GM19397 (cell line): ENCODE measurements around the gene NFATC4.
"Not testable (repeated sequence)": the region's sequence is repeated elsewhere in the genome, so short reads cannot be mapped to it uniquely, and the experiment has no call there.

Experiments used
- ATAC-seq: cut with Tn5 transposase; IDR thresholded peaks from one replicate; pipeline ENCODE4 v1.9.1; 2021; ENCODE audit warnings: mild to moderate bottlenecking, moderate library complexity; ENCODE audit not compliant: unreplicated experiment

Gene NFATC4

DNA sequence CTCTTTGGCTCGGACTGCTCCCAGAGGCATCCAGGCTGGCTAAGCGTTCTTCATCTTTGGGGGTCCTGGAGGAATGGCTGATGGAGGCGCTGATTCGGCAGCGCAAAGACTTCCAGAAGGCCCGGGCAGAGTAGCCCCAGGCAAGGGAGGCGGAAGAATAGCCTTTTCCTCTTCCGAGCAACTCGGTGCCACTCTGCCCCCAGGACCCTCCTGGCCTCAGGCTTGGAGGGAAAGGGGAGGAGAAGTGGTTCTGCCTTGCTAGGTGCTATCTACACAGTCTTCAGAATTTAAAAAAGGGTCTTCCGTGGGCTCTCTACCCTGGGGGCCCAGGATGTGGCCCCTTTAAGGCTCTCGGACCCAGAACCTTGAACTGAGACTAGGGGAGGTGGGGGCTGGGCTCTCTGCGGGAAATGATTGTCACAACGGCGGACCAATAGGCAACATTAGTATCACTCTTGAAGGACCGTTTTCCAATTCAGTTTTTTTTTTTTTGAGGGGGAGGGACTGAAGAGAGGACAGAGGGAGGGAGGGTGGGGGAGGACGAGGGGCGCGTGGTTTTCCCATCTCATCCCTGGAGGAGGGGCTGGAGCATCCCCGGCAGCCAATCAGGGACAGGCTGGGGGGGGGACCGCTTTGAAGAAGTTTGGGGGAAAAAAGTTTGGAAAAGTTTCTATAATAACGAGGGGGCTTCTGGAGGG, at the start of gene NFATC4:
Gene NFATC4, plus strand, starts transcription at position 671 of the 698 bp plus-strand sequence. CDS start 157 bp downstream, outside the sequence.
- peak; percentile 2 for ATAC-seq

DNA sequence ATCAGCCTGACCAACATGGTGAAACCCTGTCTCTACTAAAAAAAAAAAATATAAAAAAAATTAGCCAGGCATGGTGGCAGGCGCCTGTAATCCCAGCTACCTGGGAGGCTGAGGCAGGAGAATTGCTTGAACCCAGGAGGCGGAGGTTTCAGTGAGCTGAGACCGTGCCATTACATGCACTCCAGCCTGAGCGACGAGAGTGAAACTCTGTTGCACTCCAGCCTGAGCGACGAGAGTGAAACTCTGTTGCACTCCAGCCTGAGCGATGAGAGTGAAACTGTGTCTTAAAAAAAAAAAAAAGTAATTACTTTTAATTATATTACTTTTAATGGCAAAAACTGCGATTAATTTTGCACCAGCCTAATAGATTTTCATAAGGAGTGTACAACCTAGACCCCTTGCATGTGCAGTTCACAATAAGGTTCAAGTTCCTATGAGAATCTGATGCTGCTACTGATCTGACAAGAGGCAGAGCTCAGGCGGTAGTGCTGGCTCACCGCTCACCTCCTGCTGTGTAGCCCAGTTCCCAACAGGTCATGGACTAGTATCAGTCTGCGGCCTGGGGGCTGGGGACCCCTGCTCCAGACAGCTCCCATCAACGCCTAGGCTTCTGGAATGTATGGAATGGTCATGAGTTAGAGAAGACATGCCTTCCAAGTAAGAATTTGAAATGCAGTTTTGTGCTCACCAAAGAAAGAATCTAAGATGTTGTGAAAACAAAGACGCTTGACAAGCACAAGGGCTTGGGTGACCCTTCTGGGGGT, 46.6 kb upstream of the NFATC4 start:
- ATAC-seq = no peak

DNA sequence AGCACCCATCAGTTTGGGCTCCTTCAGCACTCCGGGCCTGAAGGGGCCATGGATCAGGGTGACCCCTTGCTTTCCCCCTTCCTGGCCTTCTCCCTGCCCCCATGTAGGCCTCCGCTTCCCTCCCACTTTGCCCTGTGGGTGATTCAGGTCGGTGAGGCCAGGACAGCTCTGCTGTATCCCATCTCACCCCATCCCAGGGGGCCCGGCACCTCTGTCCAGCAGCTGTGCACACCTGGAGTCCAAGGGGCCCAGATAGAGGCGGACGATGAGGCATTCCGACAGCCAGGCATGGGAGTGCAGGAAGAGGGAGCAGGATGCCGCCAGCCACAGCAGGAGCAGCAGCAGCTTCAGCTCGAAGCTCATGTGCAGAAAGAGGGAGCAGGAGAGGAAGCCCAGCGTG, 45.3 kb upstream of the NFATC4 start:
- ATAC-seq = no peak

DNA sequence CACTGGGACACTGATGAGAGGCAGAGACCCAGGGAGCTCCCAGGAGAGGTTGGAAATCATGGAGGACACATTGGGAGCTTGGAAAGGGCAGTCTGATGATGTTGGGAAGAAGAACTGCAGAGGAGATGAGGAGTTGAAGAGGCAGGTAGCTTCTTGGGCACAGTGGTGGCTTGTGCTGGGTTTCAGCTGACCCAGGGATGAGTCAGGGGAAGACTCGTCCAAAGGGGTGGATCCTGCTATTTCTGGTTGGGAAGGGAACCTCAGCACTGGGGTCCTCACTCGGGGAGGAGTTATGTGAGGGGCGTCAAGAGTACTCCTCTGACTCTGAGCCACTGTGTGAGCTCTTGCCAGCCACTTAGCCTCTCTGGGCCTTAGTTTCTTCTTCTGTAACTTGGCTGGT, 44.6 kb upstream of the NFATC4 start:
- no peak for ATAC-seq

DNA sequence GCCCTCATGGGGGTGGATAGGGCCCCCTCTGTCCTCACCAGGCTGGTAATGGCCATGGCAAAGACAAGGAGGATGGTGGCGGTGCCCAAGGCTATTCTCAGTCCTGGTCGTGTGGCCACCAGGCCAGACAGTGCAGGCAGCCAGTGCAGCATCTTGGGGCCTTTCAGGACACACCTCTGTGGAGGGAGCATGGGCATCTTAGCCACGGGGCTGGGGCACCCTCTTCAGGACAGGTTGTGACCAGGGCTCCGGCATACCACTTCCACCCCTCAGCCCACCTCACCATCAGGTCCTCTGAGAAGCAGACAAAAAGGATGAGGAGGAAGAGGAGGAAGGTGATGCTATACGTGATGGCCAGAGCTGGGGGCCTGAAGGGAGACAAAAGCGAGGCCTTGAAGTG, 44.0 kb upstream of the NFATC4 start:
- ATAC-seq = no peak

DNA sequence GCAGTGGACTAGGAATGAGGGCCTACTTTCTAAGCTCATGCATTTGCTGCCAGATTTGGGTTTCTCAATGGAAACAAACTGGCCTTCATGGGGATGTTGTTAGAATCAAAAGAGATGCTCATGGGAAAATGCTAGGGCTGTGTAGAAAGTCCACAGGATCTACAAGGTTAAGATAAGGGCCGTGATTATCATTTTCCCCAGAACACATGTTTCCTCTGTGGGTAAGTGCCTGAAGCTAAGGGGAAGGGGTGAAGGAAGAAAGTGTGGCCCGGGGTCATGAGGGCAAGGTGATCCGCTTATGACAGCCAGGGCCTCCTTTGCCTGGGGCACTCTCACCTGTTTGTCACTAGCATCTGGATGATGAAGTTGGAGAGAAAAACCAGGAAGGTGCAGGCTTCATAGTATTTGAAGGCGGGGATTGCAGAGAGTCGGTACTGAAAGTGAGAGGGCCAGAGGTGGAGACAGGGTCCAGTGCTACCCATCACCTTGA, 42.9 kb upstream of the NFATC4 start:
- no peak for ATAC-seq

DNA sequence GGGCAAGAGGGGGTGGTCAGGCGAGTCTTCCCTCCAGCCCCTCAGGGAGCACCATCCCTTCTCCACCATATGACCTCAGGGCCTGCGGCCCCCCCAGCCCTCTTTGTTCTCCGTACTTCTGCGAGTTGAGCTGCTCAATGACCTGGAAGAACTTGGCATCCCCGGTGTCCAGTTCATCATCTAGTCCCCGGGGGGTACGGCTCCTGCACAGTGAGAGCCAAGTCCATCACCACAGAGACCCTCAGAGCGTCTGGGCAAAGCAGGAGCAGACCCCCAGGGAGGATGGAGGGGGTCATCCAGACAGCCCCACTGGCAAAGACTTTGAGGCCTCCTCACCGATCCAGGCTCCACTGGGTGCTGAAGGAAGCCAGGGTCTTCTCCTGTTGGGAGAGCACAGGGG, 42.0 kb upstream of the NFATC4 start:
- ATAC-seq = no peak

DNA sequence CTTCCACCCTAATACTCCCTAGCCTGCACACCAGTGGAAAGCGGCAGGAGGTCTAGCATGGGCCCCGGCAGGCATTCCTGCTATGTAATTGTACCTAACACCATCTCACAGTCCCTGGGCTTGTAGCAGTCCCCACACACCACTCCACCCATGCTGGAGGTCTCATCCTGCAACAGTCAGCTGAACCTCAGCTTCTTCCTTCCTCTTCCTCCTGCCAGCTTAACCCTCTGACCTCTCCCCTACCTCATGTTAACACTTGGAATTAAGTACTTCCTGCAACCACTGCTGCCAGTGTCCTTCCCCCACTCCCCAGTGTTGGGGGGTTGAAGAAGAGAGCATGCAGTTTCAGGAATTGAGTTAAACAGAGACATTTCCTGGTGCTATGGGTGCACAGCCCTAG, 40.7 kb upstream of the NFATC4 start:
- no peak for ATAC-seq

DNA sequence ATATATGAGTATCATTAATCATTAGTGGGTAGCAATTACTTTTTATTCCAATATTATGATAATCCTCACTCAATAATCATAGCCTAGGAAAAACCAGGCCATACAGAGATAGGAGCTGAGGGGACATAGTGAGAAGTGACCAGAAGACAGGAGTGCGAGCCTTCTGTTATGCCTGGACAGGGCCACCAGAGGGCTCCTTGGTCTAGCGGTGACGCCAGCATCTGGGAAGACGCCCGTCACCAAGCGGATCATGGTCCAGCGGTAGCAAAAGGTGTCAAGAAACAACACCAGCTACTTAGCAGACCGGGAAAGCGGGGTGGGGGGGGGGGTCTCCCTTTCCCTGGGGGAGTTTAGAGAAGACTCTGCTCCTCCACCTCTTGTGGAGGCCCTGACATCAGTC, 40.1 kb upstream of the NFATC4 start:
- not testable (repeated sequence) for ATAC-seq

DNA sequence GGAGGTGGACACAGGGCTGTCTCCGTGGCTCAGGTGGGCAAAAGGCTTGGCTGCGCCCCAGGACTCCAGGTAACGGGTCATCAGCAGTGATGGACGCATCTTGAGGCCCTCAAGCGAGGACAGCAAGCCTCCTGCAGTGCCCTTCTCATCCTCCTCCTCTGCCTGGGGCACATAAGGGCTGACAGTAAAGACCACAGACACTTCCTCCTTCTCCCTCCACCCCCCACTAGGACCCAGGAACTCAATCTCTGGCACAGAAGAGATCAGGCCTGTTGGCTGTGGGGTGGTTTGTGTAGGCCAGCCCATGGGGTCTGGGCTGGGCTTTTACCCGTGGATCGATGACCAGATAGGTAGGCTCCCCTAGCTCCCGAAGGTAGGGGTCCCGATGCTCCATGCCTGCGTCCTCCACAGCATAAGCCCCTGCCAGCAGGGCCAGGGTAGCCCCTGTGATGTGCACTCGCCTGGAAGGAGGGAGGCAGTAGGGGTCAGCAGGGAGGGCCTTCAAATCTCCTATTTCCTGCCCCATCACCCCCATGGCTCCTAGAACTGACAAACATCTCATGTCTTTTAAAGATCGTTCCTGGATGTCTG, 38.8 kb upstream of the NFATC4 start:
- ATAC-seq = no peak

DNA sequence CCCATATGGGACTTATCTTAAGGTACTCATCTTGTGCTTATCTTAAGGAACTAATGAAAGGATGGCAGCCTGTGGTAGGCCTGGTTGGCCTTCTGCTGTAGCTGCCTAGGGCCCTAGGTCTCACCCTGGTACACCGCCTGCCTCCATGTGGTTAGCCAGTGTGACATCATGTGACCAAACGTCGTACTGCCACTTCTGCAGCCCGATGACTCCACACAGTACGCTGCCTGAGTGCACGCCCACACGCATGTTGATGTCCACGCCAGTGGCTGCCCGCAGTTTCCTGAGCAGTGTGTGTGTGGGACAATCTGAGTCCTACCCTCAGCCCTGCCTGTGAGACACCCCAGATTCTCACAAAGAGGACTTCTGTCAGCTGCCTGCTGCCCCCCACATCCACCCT, 38.2 kb upstream of the NFATC4 start:
- no peak for ATAC-seq

DNA sequence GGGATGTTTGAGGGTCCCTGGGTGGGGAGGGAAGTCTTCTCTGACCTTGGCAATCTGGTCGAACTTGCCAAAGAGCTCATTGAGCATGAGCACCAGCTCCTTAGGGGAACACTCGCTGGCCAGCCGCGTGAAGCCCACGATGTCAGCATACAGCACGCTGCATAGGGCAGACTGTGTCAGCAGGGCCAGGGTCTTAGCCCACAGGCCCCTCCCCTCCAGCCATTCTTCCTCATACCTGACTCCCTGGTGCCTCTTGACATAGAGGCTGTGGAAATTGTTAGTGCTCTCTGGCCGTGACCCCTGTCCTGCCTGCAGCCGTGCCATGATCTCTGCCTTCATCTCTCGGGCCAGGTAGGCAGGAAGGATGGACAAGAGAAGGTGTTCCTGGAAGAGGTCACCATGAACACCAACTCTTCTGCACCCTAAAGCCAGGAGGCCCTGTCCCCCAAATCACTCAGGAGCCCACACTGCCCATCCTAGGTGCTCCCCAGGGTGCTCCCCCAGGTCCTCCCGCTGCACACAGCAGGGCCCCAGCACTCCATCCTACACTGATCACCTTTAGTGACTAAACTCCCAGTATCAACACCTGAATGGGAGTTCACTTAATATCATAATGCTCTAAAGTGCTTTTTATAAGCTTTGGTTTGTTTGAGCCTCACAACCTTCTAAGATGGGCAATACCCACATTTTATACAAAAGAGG, 36.9 kb upstream of the NFATC4 start:
- ATAC-seq = no peak

DNA sequence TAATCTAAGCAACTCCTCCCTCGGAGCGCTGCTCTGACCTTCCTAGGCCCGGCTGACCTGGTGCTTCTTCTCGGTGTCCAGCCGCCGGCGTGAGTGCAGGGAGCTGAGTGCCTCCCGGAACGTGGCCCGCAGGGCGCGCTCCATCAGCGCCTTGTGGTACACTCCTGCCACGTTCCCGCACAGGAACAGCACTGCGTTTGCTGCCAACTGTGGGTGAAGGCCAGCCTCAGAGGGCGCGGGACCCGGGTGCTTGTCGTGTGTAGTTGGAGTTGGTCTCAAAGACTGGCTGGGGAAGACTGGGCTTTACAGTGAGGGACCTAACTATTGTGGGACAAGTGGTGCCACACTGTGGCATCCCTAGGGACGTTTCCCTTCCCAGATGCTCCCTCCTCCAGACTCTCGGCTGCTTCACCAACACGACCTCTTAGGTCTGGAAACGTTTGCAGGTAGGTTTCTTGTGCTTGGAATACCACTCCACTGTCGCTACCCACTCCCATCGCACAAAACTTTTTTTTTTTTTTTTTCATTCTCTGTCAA, 36.2 kb upstream of the NFATC4 start:
- ATAC-seq = no peak

DNA sequence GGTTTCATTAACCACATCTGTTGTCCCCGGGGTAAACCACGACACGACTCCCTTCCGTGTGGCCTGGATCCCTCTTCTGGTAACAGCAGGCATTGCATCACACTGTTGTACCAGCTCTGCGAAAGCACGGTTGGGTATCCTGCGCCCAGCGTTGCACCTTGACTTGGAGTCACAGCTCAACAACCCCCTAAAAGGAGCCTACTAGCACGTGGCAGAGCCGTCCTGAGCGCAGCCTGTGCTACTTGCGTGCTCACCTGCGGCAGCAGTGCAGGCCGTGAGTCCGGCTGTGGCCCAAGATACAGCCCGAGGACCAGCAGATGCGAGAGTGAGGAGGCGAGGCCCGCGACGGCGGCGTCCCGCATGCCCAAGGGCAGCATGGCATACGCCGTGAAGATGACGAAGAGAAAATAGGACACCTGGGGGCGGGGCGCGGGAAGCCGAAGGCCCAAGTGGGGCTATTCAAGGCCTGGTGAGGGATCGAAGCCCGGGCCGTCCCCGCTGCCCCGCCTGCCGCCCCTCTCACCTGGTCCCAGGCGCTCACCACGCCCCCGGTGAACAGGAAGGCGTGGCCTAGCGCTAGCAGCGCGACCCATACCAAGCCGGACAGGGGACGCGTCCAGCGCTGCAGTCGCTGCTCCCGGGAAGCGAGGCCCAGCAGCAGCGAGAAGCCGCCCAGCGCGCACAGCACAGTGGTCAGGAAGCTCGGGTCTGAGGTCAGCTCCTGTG, 35.6 kb upstream of the NFATC4 start:
- peak; percentile 84 for ATAC-seq

DNA sequence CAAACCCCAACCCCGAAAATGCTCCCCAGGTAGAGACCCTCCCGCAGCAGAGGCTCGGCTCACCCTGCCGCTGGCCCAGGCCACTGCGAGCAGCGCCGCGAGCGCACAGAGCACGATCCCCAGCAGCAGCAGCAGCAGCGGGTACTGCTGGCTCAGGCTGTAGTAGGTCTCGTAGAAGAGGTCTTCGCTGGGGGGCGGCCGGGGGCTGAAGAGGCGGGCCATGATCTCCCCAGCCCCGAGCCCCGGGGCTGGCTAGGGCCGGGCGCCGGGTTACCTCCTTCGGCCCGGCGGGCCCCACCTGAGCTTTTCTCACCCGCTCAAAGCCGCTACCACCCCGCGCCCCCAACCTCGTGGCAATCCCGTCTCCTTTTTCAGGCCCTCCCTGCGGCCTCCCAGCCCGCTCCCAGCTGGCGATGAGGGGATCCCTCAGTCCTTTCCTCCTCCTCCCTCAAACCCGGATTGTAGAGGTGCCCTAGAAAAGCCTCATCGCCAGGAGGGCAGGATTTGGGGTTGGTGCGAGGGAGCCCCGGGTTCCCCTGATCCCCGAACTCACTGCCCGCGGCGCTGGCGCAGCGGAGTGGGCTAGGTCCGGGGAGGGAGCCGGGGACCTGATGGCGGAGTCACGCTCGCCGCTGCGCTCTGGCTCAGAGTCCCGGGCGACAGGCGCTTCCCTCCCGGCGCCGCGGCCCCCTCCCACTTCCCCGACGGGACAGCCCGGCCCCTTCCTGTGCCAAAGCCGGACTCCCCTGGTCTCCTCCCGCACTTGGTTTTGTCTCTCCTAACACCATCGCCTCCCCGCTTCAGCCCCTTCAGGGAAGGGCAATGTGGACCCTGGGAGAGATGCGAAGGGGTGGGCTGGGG, 33.3 kb upstream of the NFATC4 start, which contains the start of gene ADCY4:
Gene ADCY4, minus strand, starts transcription at position 641 of the 861 bp plus-strand sequence. Its CDS starts 419 bp downstream, at position 222.
- ATAC-seq = no peak

DNA sequence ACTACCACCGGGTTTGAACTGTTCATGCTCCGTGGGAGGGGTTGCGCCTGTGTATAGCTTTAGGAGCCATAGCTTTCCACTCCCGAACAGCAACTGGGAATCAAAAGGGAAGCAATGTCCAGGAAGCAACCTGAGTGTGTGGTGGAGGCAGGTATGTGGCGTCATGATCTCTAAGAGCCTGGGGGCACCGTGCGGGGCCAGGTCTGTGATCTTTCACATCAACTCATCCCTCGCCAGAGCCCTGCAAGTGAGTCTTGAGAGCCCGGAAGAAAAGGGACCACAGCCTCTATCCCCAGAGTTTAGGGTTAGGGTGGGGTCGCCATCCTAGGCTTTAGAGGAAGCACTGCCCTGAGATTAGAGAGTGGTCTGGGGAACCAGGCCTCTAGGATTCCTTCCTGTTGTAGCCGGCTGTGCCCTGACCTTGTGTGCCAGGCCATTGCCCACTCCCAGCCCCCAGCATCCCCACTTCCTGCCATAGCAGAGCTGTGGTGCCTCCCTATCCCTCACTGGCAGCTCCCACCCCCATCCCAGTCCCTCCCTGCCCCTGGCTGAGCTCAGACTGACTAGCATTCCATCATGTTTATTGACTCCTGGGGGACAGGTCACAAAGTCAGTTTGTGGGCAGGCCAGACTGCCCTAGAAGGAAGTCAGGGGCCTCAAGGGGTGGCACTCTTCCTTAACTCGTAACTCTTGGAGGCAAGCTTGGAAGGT, 32.4 kb upstream of the NFATC4 start:
- no peak for ATAC-seq

DNA sequence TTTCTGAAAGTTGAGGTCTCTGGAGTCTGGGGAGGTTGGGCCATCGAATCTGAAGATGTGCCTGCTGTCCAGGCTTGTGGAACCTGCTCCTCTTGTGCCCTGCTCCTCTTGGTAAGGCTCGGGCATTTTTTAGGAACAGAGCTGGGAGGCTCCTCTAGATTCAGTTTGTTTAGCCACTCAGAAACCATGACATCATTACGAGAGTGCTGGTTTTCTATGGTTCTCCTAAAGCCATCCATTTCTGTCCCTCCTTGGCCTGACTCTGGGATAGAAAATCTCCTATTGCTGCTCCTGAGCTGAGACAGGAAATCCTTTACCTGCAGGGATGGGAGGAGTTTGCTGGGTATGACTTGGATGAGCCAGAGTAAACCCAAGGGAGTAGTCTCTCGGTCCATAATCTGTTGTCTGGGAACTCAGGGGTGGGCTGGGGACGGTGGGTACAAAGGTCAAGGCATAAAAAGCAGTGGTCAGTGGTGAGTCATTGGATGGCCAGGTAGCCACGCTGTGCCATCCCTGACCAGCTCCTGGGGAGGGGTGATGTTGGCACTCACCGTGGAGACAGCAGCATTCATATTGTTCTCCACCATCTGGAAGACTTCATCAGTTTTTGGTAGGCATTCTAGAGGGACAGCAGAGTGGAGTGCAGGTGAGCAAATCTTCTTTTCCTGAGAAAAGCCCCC, 30.7 kb upstream of the NFATC4 start:
- ATAC-seq = no peak

DNA sequence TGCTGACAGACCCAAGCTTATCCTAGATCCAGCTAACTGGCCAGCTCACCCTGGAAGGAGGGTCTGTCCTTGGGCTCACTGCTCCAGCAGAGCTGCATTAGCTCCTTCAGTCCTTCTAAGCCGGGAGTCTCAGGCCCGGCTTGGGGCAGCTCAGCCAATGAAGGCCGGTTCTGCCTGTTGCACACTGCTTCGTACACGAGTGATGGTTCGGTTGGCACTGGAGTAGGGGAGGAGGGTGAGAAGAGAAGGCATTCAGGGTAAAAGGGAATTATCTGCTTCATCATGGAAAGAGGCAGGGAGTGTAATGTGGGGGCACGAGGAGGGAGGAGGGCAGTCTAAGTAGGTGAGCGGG, 30.2 kb upstream of the NFATC4 start:
- no peak for ATAC-seq
